Measurements from ENCODE around the gene FNDC3B. TPM values are rescaled to one million over a fixed set of nuclear protein-coding genes. Genes with fewer than 3 reads are reported as not detected.
"Not testable (repeated sequence)": the region's sequence is repeated elsewhere in the genome, so short reads cannot be mapped to it uniquely, and the experiment has no call there.

FNDC3B gene
- total RNA-seq, 1 experiment from 2014 or later: 173 TPM

DNA sequence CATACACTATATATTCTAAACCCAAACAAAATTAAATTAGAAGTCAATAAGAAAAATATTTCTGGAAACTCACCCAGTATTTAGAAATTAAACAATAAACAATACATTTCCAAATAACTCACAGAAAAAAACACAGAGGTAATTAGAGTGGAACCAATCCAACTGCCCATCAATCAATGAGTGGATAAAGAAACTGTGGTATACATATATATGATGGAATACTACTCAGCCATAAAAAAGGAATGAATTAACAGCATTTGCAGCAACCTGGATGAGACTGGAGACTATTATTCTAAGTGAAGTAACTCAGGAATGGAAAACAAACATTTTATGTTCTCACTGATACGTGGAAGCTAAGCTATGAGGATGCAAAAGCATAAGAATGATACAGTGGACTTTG is 37.8 kb upstream of the FNDC3B start:
- H3K4me1 ChIP-seq (ENCODE audit: control insufficient read depth, insufficient read depth, low read length); H3K9me3 ChIP-seq (ENCODE audit: control insufficient read depth, insufficient read depth, low read depth, low read length); H3K36me3 ChIP-seq (ENCODE audit: control insufficient read depth, insufficient read depth, low read length); CTCF ChIA-PET; in situ Hi-C loops (cut with HindIII; ENCODE audit: low pct_unique_long_range_greater_than_20kb, low sequenced_read_pairs); BruUV-seq (replicated peaks); DNase-seq (ENCODE audit: low read depth, low spot score); H3K27ac ChIP-seq (ENCODE audit: low read length); ATAC-seq; intact Hi-C loops (cut with micrococcal nuclease; ENCODE audit: unreplicated experiment); H3K27me3 ChIP-seq (ENCODE audit: control insufficient read depth, insufficient read depth, low read length); H3K4me3 ChIP-seq (ENCODE audit: low read depth in 2 of 2, low read length in 2 of 2): not testable (repeated sequence)
- POLR2A ChIA-PET: interaction anchor here (0.6 kb wide), 1 partner anchor 16 kb away, joined by 17 read pairs; no protein-coding TSS in a partner anchor

DNA sequence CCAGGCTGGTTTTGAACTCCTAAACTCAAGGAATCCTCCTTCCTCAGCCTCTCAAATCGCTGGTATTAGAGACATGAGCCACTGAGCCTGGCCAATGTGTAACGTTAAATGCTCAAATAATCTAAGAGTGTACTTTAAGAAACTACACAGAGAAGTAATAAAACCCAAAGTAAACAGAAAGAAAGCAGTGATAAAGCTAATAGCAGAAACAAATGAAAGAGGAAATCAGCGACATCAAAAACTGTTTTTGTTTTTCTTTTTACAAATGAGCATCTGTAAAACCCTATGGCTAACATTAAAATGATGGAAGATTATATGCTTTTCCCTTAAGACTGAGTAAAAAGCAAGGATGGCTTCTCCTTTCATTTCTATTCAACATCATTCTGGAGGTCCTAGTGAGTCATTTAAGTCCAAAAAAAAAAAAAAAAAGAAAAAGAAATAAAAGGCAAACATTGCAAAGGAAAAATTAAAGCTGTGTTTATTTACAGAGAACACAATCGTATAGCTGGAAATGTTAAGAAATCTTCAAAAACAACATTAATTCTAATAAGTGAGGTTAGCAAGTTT is 36.8 kb upstream of the FNDC3B start:
- ChIA-PET POLR2A (interaction anchor here (0.6 kb wide), 1 partner anchor 36 kb away, joined by 3 read pairs; no protein-coding TSS in a partner anchor), CTCF (no interaction called here)
- ATAC-seq (no peak), DNase-seq (ENCODE audit: low read depth, low spot score) (no peak)
- no peaks in the 10 kb centered on the region for H3K4me1 ChIP-seq (ENCODE audit: control insufficient read depth, insufficient read depth, low read length)
- TF ChIP-seq TCF7L2 (IDR thresholded peaks at IDR 0.05; ENCODE audit: low read depth, low read length): peak; percentile 92
- TF ChIP-seq POLR2AphosphoS5 (IDR thresholded peaks at IDR 0.05; ENCODE audit: low read depth, low read length): no peak
- TF ChIP-seq, protein P1, sequence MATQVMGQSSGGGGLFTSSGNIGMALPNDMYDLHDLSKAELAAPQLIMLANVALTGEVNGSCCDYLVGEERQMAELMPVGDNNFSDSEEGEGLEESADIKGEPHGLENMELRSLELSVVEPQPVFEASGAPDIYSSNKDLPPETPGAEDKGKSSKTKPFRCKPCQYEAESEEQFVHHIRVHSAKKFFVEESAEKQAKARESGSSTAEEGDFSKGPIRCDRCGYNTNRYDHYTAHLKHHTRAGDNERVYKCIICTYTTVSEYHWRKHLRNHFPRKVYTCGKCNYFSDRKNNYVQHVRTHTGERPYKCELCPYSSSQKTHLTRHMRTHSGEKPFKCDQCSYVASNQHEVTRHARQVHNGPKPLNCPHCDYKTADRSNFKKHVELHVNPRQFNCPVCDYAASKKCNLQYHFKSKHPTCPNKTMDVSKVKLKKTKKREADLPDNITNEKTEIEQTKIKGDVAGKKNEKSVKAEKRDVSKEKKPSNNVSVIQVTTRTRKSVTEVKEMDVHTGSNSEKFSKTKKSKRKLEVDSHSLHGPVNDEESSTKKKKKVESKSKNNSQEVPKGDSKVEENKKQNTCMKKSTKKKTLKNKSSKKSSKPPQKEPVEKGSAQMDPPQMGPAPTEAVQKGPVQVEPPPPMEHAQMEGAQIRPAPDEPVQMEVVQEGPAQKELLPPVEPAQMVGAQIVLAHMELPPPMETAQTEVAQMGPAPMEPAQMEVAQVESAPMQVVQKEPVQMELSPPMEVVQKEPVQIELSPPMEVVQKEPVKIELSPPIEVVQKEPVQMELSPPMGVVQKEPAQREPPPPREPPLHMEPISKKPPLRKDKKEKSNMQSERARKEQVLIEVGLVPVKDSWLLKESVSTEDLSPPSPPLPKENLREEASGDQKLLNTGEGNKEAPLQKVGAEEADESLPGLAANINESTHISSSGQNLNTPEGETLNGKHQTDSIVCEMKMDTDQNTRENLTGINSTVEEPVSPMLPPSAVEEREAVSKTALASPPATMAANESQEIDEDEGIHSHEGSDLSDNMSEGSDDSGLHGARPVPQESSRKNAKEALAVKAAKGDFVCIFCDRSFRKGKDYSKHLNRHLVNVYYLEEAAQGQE (IDR thresholded peaks at IDR 0.05; ENCODE audit: insufficient read depth in 1 of 2, low read depth in 2 of 2, low read length in 1 of 2): no peak
- TF ChIP-seq, protein P2, sequence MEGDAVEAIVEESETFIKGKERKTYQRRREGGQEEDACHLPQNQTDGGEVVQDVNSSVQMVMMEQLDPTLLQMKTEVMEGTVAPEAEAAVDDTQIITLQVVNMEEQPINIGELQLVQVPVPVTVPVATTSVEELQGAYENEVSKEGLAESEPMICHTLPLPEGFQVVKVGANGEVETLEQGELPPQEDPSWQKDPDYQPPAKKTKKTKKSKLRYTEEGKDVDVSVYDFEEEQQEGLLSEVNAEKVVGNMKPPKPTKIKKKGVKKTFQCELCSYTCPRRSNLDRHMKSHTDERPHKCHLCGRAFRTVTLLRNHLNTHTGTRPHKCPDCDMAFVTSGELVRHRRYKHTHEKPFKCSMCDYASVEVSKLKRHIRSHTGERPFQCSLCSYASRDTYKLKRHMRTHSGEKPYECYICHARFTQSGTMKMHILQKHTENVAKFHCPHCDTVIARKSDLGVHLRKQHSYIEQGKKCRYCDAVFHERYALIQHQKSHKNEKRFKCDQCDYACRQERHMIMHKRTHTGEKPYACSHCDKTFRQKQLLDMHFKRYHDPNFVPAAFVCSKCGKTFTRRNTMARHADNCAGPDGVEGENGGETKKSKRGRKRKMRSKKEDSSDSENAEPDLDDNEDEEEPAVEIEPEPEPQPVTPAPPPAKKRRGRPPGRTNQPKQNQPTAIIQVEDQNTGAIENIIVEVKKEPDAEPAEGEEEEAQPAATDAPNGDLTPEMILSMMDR (IDR thresholded peaks at IDR 0.05): no peak
- no peaks in the 10 kb centered on the region for H3K36me3 ChIP-seq (ENCODE audit: control insufficient read depth, insufficient read depth, low read length)
- BruUV-seq (replicated peaks): no TSS peak
- H3K27me3 ChIP-seq (ENCODE audit: control insufficient read depth, insufficient read depth, low read length): no peaks in the 10 kb centered on the region
- in situ Hi-C loops (cut with HindIII; ENCODE audit: low pct_unique_long_range_greater_than_20kb, low sequenced_read_pairs) (no loop called here), intact Hi-C loops (cut with micrococcal nuclease; ENCODE audit: unreplicated experiment) (no loop called here)
- H3K27ac ChIP-seq (ENCODE audit: low read length): no peak overlapping the region
- no peak overlapping the region for H3K4me3 ChIP-seq (ENCODE audit: low read depth in 2 of 2, low read length in 2 of 2)
- H3K9me3 ChIP-seq (ENCODE audit: control insufficient read depth, insufficient read depth, low read depth, low read length): no peaks in the 10 kb centered on the region

DNA sequence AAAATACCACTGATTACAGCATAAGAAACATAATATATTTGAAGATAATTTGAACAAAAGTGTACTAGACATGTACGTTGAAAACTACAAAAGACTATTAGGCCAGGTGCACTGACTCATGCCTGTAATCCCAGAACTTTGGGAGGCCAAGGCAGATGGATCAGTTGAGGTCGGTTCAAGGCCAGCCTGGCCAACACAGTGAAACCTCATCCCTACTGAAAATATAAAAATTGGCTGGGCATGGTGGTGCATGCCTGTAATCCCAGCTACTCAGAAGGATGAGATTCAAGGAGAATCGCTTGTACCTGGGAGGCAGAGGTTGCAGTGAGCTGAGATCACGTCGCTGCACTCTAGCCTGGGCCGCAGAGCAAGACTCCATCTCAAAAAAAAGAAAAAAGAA is 36.2 kb upstream of the FNDC3B start:
- in situ Hi-C loops (cut with HindIII; ENCODE audit: low pct_unique_long_range_greater_than_20kb, low sequenced_read_pairs): no loop called here
- Histone ChIP-seq H3K27me3 (ENCODE audit: control insufficient read depth, insufficient read depth, low read length) (no peaks in the 10 kb centered on the region), H3K36me3 (ENCODE audit: control insufficient read depth, insufficient read depth, low read length) (no peaks in the 10 kb centered on the region), H3K9me3 (ENCODE audit: control insufficient read depth, insufficient read depth, low read depth, low read length) (no peaks in the 10 kb centered on the region), H3K4me1 (ENCODE audit: control insufficient read depth, insufficient read depth, low read length) (no peaks in the 10 kb centered on the region), H3K4me3 (ENCODE audit: low read depth in 2 of 2, low read length in 2 of 2) (no peak overlapping the region), H3K27ac (ENCODE audit: low read length) (no peak overlapping the region)
- TF ChIP-seq TCF7L2 (IDR thresholded peaks at IDR 0.05; ENCODE audit: low read depth, low read length) (no peak), SIN3A (IDR thresholded peaks at IDR 0.05; ENCODE audit: borderline replicate concordance, insufficient read depth, low read depth, low read length) (no peak), POLR2AphosphoS5 (IDR thresholded peaks at IDR 0.05; ENCODE audit: low read depth, low read length) (no peak)
- TF ChIP-seq, protein P2 (IDR thresholded peaks at IDR 0.05): no peak
- TF ChIP-seq, protein P1 (IDR thresholded peaks at IDR 0.05; ENCODE audit: insufficient read depth in 1 of 2, low read depth in 2 of 2, low read length in 1 of 2): no peak
- intact Hi-C loops (cut with micrococcal nuclease; ENCODE audit: unreplicated experiment): no loop called here
- ChIA-PET CTCF (no interaction called here), POLR2A (interaction anchor here (0.6 kb wide), 1 partner anchor 35 kb away, joined by 3 read pairs; no protein-coding TSS in a partner anchor)
- BruUV-seq (replicated peaks): no TSS peak
- ATAC-seq: no peak
- DNase-seq (ENCODE audit: low read depth, low spot score): no peak
